DND-41 (cell line): ENCODE measurements around the gene TMEM38A.

Source experiments
- ATAC-seq: fragments of 200-7000 bp; cut with Tn5 transposase; 3 replicates; pipeline ENCODE4 v1.9.1; 2021; ENCODE audit warnings: low read depth; ENCODE audit not compliant: insufficient read depth
- DNase-seq: peaks from one replicate; pipeline ENCODE4 v3.0.0-alpha.2; 2020
- H2AFZ ChIP-seq: 2 replicates; pipeline ENCODE4 v1.6.0; 2012; ENCODE audit warnings: low read depth, low read length
- H3K27ac ChIP-seq: 2 replicates; pipeline ENCODE4 v1.5.1; 2012; ENCODE audit warnings: low read length, inconsistent platforms
- H3K27me3 ChIP-seq: fragments of 200-600 bp; sonication (generic); 2 replicates; pipeline ENCODE4 v1.6.0; 2012; ENCODE audit warnings: low read length, mild to moderate bottlenecking, inconsistent platforms; ENCODE audit not compliant: insufficient read depth, poor library complexity
- H3K36me3 ChIP-seq: 2 replicates; pipeline ENCODE4 v1.5.1; 2012; ENCODE audit warnings: low read length, inconsistent platforms; ENCODE audit not compliant: insufficient read depth
- H3K4me1 ChIP-seq: 2 replicates; pipeline ENCODE4 v1.5.1; 2012; ENCODE audit warnings: mild to moderate bottlenecking, low read length; ENCODE audit not compliant: insufficient read depth
- H3K4me2 ChIP-seq: 2 replicates; pipeline ENCODE4 v1.6.0; 2012; ENCODE audit warnings: mild to moderate bottlenecking, moderate library complexity, low read length, inconsistent platforms; ENCODE audit not compliant: insufficient read depth
- H3K4me3 ChIP-seq, 2 experiments: fragments of 200-600 bp in 1 of 2; shearing (Covaris generic) in 1 of 2; 2 replicates each; pipeline ENCODE4 v1.5.1; 2012 to 2016; ENCODE audit warnings: inconsistent platforms in 2 of 2, low read length in 2 of 2, mild to moderate bottlenecking in 2 of 2, low read depth in 1 of 2, moderate library complexity in 1 of 2
- H3K79me2 ChIP-seq: 2 replicates; pipeline ENCODE4 v1.6.0; 2012; ENCODE audit warnings: low read length, inconsistent platforms; ENCODE audit not compliant: insufficient read depth
- H3K9ac ChIP-seq: 2 replicates; pipeline ENCODE4 v1.6.0; 2012; ENCODE audit warnings: low read depth, mild to moderate bottlenecking, inconsistent platforms, low read length, moderate library complexity
- H3K9me3 ChIP-seq: 2 replicates; pipeline ENCODE4 v1.5.1; 2012; ENCODE audit warnings: low read length, moderate library complexity, mild to moderate bottlenecking, inconsistent platforms; ENCODE audit not compliant: insufficient read depth, severe bottlenecking
- H4K20me1 ChIP-seq: 2 replicates; pipeline ENCODE4 v1.6.0; 2012; ENCODE audit warnings: low read length; ENCODE audit not compliant: insufficient read depth
- EZH2 ChIP-seq: IDR thresholded peaks from 3 replicates; pipeline ENCODE4 v1.6.1; 2012; ENCODE audit warnings: borderline replicate concordance, low read depth, mild to moderate bottlenecking, moderate library complexity, low read length, inconsistent platforms; ENCODE audit not compliant: severe bottlenecking
- TF ChIP-seq, protein P1 (sequence below): IDR thresholded peaks from 2 replicates; pipeline ENCODE4 v1.5.1; 2012; ENCODE audit warnings: borderline replicate concordance, low read length, moderate library complexity, mild to moderate bottlenecking; ENCODE audit not compliant: poor library complexity, severe bottlenecking; ENCODE audit errors: extremely low read depth

Gene TMEM38A

DNA sequence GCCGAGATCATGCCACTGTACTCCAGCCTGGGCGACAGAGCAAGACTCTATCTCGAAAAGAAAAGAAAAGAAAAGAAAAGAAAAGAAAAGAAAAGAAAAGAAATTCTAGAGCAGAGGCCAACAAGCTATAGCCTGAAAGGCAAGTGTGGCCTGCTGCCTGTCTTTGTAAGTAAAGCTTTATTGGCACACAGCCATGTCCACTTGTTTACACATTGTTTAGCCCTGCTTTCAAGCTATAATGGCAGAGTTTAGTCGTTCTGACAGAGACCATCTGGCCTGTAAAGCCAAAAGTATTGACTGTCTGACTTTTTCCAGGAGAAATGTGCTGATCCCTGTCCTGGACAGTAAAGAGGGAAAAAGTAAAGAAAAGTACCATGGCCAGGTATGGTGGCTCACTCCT, 77.0 kb downstream of the TMEM38A start:
- H3K9ac ChIP-seq = no peak overlapping the region
- H3K9me3 ChIP-seq = no peaks in the 10 kb centered on the region
- DNase-seq (no peak), ATAC-seq (no peak)
- H3K27ac ChIP-seq = no peak overlapping the region
- H3K79me2 ChIP-seq = no peaks in the 10 kb centered on the region
- H4K20me1 ChIP-seq = no peaks in the 10 kb centered on the region
- no peaks in the 10 kb centered on the region for H3K4me1 ChIP-seq
- H3K4me2 ChIP-seq = no peak overlapping the region
- no peaks in the 10 kb centered on the region for H3K36me3 ChIP-seq
- H2AFZ ChIP-seq = no peak overlapping the region
- TF ChIP-seq, protein P1, sequence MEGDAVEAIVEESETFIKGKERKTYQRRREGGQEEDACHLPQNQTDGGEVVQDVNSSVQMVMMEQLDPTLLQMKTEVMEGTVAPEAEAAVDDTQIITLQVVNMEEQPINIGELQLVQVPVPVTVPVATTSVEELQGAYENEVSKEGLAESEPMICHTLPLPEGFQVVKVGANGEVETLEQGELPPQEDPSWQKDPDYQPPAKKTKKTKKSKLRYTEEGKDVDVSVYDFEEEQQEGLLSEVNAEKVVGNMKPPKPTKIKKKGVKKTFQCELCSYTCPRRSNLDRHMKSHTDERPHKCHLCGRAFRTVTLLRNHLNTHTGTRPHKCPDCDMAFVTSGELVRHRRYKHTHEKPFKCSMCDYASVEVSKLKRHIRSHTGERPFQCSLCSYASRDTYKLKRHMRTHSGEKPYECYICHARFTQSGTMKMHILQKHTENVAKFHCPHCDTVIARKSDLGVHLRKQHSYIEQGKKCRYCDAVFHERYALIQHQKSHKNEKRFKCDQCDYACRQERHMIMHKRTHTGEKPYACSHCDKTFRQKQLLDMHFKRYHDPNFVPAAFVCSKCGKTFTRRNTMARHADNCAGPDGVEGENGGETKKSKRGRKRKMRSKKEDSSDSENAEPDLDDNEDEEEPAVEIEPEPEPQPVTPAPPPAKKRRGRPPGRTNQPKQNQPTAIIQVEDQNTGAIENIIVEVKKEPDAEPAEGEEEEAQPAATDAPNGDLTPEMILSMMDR = no peak
- no peak for TF ChIP-seq EZH2
- no peak overlapping the region for H3K4me3 ChIP-seq
- H3K27me3 ChIP-seq = no peaks in the 10 kb centered on the region

- Histone ChIP-seq H4K20me1 (no peaks in the 10 kb centered on the region), H3K27ac (no peak overlapping the region), H3K4me3 (no peak overlapping the region), H3K4me2 (no peak overlapping the region), H2AFZ (no peak overlapping the region), H3K9ac (no peak overlapping the region), H3K79me2 (no peaks in the 10 kb centered on the region), H3K9me3 (no peaks in the 10 kb centered on the region), H3K36me3 (no peaks in the 10 kb centered on the region), H3K4me1 (no peaks in the 10 kb centered on the region), H3K27me3 (no peaks in the 10 kb centered on the region)
- DNase-seq (peak; percentile 12), ATAC-seq (no peak)
- TF ChIP-seq EZH2 = no peak
- TF ChIP-seq, protein P1 = no peak
These were observed 78.6 kb downstream of the TMEM38A start for GRCh38 chr19:16739546-16739945.
